ENCODE data around the gene IRAK3. TPM values are rescaled to one million over a fixed set of nuclear protein-coding genes. Genes with fewer than 3 reads are reported as not detected.
"Not testable (repeated sequence)": the region's sequence is repeated elsewhere in the genome, so short reads cannot be mapped to it uniquely, and the experiment has no call there.

IRAK3 gene
- total RNA-seq, 1 donor from 2014 or later: 13.4 TPM

DNA sequence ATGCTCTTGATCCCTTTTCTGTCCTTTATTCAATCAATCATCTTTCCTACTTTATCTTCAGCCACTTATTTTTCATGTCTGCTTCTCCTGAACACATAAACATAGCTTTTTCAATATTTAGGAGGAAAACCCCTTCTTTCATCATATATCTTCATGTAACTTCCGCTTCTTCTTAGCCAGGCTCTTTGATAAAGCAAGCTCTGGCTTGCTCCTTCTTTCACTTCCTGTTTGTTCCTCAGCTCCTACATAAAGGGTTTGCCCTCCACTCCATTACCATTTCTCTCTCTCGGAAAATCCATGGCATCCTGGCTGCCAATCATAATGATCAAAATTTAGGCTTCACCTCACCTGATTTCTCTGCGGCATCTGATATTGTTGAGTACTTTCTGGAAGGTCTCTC lies 79.5 kb downstream of the IRAK3 start:
- no peak for DNase-seq

DNA sequence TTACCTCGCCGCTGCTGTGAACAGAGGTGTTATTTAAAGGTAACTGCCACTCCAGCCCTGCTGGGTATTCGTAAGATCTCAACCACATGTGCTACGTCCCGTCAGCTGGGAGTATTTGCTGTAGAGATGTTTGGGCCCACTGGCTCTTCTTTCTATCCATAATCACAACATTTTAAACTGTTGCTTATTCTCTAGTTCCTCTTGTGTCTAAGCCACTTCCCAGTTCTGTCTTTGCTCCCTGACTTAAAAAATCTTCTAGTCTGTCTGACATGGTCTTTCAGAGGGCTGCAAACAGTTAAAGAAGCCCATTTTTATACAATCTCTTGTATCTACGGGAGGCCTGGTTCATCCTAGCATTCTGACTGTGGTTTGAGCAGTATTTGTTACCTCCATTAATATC lies 80.1 kb downstream of the IRAK3 start:
- DNase-seq: no peak

DNA sequence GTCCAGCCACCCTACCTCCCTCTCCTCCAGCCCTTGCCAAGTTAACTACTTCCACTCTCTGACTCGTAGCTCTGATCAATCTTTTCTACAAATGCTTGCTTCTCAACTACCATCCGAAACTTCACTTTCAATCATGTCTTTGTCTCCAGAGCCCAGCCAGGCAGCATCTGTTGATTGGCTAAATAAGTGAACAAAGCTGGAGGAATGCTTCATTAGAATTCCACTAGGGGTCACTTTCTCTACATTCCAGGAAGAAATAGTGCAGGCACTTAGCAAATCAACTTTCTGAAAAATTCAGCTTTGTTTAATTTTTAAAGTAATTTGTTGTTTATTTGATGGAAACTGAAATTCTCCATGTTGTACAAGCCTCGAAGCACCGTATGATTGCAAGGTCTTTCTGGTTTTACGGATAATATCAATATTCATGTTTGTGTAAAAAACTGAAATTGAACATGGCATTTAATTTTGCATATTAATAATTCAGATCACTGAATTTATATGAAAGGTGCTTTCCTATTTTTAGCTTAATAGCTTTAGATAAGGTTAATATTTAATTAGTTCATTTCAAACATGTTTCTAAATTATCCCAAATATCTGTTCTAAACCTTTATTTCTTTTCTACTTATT lies 80.9 kb downstream of the IRAK3 start:
- peak; percentile 53 for DNase-seq

DNA sequence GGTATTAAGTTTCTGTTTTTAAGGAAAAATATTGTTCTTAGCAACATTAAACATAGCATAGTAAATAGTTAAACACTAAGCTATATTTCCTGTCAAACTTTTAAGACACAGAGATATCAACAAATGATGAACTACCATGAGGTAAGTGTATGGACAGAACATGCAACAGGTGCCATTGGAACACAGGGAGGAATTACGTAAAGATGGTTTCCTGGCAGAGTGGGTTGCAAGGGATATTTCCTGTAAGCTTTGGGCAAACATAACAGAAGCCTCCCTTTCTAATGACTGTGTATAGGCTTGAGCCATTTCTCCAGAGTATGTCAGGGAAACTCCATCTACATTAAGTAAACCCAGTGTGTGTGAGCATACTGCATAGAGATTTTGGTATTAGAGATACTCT lies 81.6 kb downstream of the IRAK3 start:
- no peak for DNase-seq

DNA sequence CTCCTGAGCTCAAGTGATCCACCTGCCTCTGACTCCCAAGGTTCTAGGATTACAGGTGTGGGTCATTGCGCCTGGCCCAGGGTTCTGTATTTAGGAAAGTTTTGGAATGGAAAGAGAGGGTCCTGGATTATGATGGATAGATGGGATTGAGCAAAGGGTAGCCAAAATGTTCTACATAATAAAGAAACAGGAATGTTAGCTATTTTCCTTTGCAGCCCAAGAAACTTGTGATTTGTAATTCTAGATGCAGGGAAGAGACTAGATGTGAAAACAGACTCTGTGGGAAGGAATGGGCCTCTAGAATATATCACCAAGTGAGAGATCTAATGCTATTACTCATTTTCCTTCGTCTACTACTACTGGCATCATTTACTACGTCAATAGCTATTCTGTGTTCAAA lies 83.6 kb downstream of the IRAK3 start:
- no peak for DNase-seq

DNA sequence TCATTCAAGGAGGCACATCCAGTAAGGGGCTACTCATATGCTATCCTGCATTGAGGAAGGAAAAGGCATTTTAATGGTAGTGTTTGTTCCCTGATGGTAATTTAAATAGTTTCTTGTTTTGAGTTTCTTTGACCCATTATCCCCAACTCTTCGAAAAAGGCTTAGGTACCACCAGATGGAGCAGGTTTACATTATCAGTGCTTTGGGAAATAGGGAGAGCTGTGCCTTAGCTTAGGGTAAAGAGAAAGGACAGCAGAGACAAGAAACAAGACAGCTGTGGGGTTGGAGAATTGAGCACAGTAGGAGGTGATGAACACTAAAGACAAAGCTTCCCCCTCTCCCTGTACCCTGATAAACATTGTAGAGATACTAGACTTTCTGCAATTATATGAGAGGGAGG lies 84.1 kb downstream of the IRAK3 start:
- no peak for DNase-seq

DNA sequence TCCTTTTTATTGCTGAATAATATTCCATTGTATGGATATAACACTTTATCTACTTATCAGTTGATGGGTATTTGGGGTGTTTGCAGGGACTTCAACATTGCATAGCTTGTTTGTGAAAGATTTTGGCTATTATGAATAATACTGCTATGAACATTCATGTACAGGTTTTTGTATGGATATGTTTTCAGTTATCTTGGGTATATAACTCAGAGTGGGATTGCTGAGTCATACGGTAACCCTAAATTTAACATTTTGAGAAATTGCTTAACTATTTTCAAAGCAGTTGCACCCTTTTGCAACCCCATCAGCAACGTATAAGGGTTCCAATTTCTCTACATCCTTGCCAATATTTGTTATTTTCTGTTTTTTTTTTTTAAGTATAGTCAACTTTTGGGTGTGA lies 86.0 kb downstream of the IRAK3 start:
- no peak for DNase-seq

DNA sequence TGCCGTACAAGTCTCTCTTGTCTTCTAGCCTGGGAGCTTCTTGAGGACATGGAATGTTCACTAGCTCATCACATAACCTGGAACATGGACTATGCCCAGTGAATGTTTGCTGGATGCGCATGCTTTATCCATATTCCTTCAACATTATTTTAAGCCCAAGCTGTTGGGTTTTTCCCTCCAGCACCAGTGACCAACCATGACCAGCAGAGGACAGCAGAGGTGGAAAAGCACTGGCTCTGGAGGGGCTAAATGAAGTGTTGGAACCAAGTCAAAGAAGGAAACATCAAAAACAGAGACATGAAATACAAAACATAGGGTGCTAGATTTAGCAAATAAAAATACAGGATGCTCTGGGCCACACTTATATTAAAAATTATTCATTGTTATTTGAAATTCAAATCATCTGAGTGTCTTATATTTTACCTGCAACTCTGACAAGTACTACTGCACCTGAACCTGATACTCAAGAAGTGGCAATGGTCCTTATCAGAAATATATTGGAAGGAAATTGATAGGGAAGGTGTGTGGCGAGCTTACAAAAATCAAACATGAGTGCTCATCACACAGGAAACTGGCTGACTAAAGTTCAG lies 90.2 kb downstream of the IRAK3 start:
- peak; percentile 19 for DNase-seq

DNA sequence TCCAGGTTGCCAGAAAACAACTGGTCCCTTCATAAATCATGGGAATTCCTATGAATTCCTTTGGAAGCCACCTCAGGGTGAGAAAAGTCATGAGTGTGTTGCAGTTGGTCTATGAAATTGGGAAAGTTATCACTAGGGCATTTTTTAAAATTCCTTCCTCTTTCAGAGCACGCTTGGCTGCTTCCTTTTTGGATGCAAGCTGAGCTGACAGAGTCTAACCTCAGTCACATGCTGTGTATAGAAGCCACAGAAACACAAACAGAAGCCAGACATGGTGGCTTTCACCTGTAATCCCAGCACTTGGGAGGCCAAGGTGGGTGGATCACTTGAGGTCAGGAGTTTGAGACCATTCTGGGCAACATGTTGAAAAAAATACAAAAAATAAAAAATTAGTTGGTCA lies 91.5 kb downstream of the IRAK3 start:
- DNase-seq: no peak

DNA sequence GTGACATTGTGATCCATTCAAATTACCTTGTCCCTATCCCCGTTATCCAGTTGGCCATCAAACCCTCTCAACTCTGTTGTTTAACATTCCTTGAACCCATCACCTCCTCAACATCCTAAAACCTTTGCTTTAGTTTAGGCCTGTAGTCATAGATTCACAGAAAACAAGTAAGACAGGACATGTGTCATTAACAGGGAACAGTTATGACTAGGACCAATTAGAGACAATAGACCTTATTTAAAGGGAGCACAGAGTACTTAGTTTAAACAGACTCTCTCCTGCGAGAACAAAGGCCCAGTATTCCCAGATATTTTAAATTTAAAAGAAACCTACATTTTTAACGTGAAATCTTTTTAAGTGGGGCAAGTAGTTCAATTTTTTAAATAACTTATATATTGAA lies 93.2 kb downstream of the IRAK3 start:
- DNase-seq: no peak

DNA sequence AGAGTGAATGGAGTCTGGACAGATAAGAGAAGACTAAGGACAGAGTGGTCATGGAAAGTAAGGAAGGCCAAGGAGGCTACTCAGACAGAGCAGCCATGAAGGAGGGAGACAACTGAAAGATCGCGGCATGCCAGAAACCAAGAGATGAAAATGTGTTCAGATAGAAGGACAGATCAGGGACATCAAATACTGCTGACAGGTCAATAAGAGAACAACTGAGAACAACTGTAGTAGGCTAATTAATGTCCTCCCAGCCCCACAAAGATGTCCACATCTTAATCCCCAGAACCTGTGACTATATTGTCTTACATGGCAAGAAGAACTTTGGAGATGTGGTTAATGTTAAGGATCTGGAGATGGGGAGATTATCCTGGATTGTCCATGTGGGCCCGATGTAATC lies 98.3 kb downstream of the IRAK3 start:
- no peak for DNase-seq

DNA sequence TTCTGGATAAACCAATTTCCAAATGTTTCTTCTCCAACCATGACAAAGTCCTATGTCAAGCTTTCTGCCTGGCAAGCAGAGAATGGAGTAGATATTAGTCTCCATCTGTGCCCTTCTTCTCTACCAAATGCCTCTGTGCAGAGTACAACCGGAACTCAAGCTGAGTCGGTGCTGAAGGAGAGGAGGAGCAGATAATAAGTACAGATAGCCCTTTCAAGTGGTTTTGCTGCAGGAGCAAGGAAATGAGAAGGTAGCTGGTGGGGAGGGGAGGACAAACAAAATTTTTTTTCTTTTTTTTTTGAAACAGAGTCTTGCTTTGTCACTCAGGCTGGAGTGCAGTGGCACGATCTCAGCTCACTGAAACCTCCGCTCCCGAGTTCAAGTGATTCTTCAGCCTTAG lies 99.1 kb downstream of the IRAK3 start:
- no peak for DNase-seq

DNA sequence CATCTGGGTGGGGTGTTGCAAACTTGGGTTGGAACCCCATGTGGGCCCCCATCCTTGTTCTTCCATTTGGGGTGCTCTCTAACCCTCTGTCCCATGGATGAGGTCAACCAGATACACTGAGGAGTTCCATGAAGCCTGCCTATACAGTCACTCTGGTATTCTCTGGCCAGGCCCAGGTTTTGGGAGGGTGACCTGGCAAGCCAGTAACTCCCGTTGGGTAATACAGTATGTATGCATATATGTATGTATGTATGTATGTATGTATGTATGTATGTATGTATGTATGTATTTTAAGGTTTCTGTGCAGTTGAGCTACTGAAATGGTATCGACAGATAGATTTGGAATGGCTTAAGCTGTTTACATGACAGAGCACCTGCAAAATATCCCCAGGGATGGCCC lies 100.5 kb downstream of the IRAK3 start:
- no peak for DNase-seq

DNA sequence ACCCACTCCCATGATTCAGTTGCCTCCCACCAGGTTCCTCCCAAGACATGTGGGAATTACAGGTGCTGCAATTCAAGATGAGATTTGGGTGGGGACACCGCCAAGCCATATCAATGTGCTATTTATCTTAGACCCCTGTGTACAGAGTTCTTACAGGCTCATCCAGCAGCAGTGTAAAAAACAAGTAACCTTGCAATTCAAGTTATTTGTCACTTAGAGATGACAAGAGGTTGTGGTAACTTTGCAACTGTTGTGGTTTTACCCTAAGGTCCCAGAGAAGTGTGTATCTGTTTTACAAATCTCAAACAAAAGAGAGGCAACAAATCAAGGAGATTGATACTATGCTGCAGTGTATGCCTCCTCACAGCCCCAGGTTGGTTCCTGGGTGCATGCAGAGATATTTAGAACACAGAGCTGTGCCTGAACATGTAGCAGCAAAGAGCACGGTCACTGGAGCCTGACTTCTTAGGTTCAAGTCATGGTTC lies 101.7 kb downstream of the IRAK3 start:
- no peak for DNase-seq

DNA sequence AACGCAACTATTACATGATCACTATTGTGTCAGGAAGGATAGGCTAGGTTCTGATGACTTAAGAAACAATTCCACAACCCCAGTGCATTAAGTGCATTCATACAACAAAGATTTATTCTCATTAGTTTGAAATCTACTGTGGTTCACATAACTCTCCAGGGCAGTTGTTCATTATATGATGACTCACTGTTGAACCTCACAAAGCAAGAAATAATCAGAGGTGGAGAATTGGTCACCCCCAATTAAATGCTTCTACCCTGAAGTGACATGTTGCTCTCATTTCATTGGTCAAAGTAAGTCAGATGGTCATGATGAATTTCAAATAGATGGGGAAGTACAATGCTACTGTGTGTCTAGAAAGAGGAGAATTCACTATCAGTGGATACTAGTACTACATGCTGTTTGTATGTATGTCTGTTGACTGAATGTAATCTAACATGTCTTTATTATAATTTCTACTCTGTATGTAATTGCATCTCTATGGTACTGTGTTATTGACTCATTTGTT lies 107.2 kb downstream of the IRAK3 start:
- no peak for DNase-seq

DNA sequence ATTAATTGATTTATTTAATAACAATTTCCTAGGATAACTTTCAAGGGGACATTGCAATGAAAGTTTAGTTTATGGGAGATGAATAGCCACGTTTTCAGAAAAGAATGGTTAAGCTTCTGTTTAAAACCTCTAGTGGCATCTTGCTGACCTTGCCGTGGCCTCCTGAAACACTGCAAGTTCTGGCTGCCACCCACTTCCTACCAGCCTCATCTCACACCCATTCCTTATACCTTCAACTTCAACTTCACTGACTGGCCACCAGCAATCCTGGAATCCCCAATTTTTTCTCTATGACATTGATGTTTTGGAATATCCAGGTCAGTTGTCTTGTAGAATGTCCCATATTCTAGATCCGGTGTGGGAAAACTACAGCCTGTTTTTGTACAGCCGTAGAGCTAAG lies 108.1 kb downstream of the IRAK3 start:
- DNase-seq: no peak

DNA sequence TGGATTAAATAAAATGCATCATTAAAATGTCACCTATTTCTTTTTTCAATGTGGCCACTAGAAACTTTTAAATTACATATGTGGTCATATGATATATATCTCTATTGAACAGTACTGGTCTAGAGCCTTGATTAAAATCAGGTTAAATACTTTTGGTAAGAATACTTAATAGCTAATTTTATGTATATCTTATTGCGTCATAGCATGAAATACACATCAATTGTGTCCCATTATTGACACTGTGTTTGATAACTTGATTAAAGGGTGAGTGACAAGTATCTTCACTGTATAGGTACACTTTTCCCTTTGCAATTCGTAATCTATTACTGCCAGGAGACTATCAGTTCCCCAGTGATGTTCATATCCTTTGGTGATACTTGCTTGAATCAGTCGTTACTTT lies 108.9 kb downstream of the IRAK3 start:
- no peak for DNase-seq

DNA sequence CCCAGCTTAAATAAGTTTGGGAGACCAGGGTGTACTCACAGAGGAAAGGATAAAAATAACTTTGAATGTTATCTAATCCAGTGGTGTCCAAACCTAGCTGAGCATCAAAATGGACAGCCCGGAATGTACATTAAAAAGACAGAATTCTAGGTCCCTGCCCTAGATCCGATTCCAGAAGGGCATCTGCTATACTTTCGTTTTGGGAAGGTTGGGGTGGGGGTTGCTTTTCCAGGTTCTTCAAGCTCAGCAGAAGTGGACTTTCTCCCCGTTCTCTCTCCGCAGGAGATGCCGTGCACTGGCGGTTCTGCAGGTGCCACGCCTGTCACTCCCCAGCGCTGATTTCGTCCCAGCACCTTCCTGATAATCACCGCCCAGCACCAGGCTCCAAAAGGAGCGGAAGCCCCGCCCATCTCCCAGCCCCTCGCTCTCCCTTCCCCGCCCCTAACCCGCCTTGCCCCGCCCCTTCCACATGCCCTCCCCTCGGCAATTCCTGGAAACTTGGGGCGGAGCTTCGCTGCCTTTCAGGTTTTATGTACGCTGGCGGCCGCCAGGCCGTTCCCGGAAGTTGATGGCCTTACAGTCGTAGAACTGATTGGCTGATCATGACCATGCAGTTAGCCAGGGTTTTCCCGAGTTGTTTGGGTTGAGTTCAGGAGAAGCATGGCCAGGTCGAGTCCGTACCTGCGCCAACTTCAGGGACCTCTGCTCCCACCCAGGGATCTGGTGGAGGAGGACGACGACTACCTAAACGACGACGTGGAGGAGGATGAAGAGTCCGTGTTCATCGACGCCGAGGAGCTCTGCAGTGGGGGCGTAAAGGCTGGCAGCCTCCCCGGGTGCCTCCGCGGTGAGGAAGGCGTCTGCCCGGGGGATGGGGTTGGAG lies 113.2 kb downstream of the IRAK3 start, which contains the start of gene HELB:
Gene HELB, plus strand, starts transcription at position 550 of the 883 bp plus-strand sequence. Its CDS starts 111 bp downstream, at position 661.
- peak; percentile 99 for DNase-seq

DNA sequence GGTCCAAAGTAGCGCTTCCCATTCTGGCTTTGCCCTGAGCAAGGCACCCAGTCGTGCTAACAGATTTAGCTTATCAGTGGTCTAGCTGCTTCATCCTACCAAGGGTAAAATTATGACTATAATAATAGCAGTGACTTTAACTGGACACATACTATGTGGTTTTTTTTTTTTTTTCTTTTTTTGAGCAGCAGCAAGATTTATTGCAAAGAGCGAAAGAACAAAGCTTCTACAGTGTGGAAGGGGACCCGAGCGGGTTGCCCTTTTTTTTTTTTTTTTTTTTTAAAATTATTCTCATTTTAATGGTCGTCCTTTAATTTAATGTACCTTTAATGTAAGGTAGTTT lies 113.8 kb downstream of the IRAK3 start:
- no peak for DNase-seq

DNA sequence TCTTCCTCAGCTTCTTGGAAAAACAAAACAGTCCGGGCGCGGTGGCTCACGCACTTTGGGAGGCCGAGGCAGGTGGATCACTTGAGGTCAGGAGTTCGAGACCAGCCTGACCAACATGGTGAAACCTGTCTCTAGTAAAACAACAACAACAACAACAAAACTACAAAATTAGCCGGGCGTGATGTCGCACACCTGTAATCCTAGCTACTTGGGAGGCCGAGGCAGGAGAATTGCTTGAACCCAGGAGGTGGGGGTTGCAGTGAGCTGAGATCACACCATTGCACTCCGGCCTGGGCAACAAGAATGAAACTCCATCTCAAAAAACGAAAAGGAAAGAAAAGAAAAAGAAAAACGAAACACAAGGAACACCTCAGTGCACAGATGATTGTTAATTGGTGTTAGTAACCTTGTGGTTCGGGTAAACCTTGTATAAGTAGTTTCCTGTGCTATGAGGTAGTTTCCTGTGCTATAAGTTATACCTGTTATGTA lies 114.3 kb downstream of the IRAK3 start:
- DNase-seq: not testable (repeated sequence)

Measured in tongue (tissue), 2 donors.